NT2/D1 (cell line): Measurements from ENCODE around the gene NACC2.

Experiments used
- DNase-seq: peaks from one replicate; pipeline ENCODE4 v3.0.0-alpha.2; 2011; ENCODE audit warnings: low read depth, low spot score
- H3K27me3 ChIP-seq: 2 replicates; pipeline ENCODE4 v1.6.0; 2011; ENCODE audit warnings: mild to moderate bottlenecking; ENCODE audit not compliant: insufficient read length, insufficient read depth
- H3K36me3 ChIP-seq: 2 replicates; pipeline ENCODE4 v1.6.1; 2011; ENCODE audit warnings: mild to moderate bottlenecking, low read length, mixed read lengths; ENCODE audit not compliant: insufficient read depth, insufficient read length
- H3K4me1 ChIP-seq: 2 replicates; pipeline ENCODE4 v1.5.1; 2011; ENCODE audit not compliant: insufficient read depth, insufficient read length
- H3K4me3 ChIP-seq: 2 replicates; pipeline ENCODE4 v1.5.1; 2011; ENCODE audit warnings: low read depth; ENCODE audit not compliant: insufficient read length
- H3K9ac ChIP-seq: 2 replicates; pipeline ENCODE4 v1.6.0; 2011; ENCODE audit warnings: low read depth; ENCODE audit not compliant: insufficient read length
- H3K9me3 ChIP-seq: 2 replicates; pipeline ENCODE4 v1.5.1; 2011; ENCODE audit warnings: mild to moderate bottlenecking, low read length; ENCODE audit not compliant: insufficient read depth
- SUZ12 ChIP-seq: IDR thresholded peaks from 2 replicates; pipeline ENCODE4 v1.6.1; 2011; ENCODE audit not compliant: insufficient read length, insufficient read depth; ENCODE audit errors: extremely low read depth
- YY1 ChIP-seq: IDR thresholded peaks from 2 replicates; pipeline ENCODE4 v1.6.1; 2011; ENCODE audit not compliant: insufficient read length, insufficient read depth
- ZNF274 ChIP-seq: IDR thresholded peaks from 2 replicates; pipeline ENCODE4 v1.6.1; 2011; ENCODE audit warnings: mild to moderate bottlenecking, low read depth, low read length

NACC2 gene

DNA sequence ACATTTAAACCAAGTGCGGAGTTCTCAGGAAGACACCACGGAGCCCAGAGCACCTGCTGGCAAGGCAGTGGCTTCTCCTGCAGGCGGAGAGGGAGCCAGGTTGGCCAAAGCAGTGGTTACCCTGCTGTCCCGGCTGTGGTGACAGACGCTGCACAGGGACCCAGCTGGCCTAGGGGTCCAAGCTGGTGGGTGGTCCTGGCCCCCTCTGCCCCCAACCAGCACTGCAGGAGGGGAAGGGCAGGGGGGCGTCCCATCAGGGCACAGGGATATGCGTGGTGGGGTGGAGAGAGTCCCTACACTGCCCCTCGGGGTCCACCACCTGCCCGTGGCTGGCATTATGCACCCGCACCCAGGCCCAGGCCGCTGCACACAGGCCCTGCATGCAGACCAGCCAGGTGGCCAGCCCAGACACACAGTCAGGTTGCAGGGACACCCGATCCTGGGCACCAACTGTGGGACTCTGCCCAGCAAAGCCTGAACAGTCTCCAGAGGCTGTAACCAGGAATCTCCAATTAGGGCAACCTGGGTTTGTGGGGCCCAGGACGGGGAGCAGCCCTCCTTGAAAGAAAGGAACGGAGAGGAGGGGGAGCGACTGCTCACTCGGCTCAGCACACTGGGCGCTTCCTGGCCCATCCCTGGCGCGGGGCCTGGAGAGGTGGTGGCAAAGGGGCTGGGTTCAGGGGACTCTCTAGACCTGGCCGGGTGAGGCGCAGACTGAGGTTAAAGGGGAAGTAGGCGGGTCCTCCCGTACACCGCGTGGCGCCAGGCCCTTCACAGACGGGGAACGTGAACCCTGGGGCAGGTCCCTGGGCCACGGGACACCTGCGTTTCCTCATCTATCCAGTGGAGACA, 46.3 kb downstream of the NACC2 start:
- peaks cover 66% of the 10 kb centered on the region for H3K36me3 ChIP-seq
- H3K4me1 ChIP-seq: peaks cover 47% of the 10 kb centered on the region
- H3K27me3 ChIP-seq: no peaks in the 10 kb centered on the region
- no peak for DNase-seq
- peak overlapping the region; percentile 98 for H3K9ac ChIP-seq
- H3K4me3 ChIP-seq: peak overlapping the region; percentile 8
- H3K9me3 ChIP-seq: no peaks in the 10 kb centered on the region
- no peak for TF ChIP-seq ZNF274
- TF ChIP-seq SUZ12: no peak
- no peak for TF ChIP-seq YY1

DNA sequence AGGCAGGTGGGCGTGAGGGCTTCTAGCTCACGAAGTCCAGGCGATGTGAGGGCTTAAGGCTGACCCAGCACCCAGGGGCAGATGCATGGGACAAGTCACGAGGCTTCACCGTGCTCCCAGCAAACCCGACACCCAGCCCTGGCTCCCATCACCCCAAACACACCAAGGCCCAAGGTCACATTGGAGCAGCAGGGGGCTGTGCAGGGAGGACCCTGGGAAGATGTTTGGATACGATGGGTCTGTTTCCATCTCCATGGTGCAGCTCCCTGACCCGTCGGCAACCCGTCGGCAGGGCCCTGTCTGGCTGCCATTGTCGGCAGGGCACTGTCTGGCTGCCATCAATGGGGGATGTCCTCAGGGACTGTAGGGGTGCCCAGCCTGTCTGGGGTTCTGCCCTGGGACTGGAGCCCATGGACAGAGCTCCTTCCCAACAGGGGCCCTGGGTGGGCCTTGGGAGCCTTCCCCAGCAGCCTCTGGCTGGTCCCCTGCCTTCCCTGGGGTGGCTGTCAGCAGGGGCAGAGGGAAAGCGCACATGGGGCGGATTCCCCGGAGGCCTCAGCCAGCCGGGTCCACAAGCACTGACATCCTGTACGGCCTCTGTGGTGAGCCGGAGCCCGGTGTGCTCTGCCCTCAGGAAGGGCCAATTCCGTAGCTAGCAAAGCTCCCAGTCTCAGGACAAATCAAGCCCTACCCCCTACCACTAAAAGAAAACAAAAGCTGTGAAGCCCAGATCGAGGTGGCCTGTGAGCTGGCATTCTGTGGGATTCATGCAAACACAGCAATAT, 47.1 kb downstream of the NACC2 start:
- H3K4me1 ChIP-seq: peaks cover 40% of the 10 kb centered on the region
- no peaks in the 10 kb centered on the region for H3K9me3 ChIP-seq
- DNase-seq: no peak
- peak overlapping the region; percentile 57 for H3K9ac ChIP-seq
- H3K4me3 ChIP-seq: no peak overlapping the region
- peaks cover 74% of the 10 kb centered on the region for H3K36me3 ChIP-seq
- TF ChIP-seq ZNF274 (no peak), SUZ12 (no peak), YY1 (no peak)
- H3K27me3 ChIP-seq: no peaks in the 10 kb centered on the region

DNA sequence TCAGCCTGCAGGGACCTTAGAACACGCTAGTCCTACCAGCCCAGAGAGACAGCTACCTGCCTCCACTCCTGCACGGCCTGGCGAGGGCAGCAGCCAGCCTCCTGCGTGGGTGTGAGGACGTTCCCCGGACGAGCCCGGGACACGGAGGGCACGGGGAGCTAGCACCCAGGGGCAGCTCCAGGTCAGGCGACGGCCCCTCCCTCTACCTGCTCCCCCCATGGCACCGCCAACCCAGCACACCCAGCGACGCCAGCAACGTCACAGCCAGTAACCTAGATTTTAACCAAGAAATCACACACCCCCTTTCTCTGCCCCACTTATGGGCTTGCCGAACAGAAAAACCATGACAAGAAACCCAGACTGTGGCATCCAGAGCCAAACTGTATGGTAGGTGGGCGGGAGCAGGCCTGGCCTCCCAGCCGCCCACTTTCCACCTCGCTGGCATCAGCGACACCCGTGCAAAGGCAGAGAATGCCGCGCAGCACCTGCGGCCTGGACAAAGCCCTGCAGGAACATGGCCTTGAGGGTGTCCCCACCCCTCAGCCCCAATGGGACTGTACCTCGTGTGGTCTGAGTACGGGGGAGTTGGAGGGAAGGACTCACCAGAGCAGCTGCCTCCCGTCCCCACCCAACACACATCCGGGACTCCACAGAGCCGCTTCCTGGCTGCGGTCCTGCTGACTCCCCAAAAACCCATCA, 47.9 kb downstream of the NACC2 start:
- no peak for TF ChIP-seq ZNF274
- TF ChIP-seq YY1: no peak
- peak overlapping the region; percentile 1 for H3K9ac ChIP-seq
- no peak overlapping the region for H3K4me3 ChIP-seq
- no peak for DNase-seq
- H3K9me3 ChIP-seq: no peaks in the 10 kb centered on the region
- H3K36me3 ChIP-seq: peaks cover 80% of the 10 kb centered on the region
- no peaks in the 10 kb centered on the region for H3K27me3 ChIP-seq
- H3K4me1 ChIP-seq: peaks cover 33% of the 10 kb centered on the region

DNA sequence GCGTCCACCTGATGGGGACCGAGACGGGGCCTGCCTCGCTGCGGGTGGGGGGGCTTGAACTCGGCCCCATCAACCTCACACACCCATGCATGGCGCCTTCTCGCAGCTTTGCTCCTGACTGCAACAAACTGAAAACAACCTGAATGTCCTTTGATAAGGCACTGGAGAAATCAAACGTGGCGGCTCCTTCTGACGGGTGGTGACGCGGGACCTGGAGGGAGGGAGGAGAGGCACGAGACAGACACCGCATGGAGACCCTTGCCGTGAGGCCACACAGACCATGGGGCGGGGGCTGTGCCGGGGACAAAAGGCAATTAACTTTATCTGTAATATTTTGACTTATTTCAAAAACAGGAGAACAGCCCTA, 48.6 kb downstream of the NACC2 start:
- Histone ChIP-seq H3K27me3 (no peaks in the 10 kb centered on the region), H3K9ac (no peak overlapping the region)
- TF ChIP-seq SUZ12: no peak
- TF ChIP-seq ZNF274: no peak
- no peak for TF ChIP-seq YY1

DNA sequence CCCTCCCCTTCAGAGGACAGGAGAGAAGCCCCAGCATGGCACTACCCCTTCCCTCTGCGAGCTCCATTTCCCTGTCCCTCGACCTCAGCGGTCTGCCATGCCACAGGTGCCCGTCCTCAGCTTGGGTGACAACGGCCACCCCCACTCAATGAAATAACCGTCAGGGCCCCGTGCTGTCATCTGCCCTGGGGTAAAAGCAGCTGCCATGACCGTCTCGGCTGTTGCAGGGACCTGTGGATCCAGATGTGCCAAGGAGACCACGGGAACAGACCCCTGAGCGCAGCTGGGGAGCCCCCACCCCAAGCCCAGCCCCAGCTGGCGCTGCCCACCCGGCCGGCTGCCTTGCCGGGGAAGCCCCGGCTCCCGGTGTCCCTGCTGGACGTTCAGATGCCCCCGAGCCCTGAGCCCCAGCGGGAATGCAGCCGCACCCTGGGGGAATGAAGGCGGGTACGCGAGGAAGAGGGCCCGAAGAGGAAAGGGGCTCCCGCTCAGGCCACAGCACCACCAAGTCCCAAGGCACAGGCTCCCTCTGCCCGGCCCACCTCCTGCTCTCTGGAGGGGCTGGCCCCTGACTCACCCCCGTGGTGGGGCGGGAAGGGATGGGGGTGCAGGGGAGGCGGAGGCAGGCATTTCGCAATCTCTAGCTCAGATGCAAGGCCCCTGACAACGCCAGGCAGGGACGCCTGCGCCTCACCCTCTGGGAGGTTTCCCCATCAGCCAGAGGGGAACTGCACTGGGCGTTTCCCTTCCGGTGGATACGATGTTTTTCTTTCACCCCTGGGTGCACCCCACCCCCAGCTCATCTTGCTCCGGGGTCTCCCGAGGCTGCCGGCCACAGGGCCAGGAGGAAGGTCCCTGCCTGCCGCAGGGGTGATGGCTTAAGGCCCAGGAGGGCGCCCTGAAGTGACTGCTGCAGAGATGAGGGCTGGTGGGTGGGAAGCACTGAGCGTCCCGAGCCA, 49.2 kb downstream of the NACC2 start:
- no peak for TF ChIP-seq SUZ12
- no peak for TF ChIP-seq ZNF274
- H3K9me3 ChIP-seq: no peaks in the 10 kb centered on the region
- no peak overlapping the region for H3K4me3 ChIP-seq
- DNase-seq: no peak
- peaks cover 33% of the 10 kb centered on the region for H3K4me1 ChIP-seq
- no peaks in the 10 kb centered on the region for H3K27me3 ChIP-seq
- H3K36me3 ChIP-seq: peaks cover 84% of the 10 kb centered on the region
- no peak overlapping the region for H3K9ac ChIP-seq

More for the DNA sequence above, 48.6 kb downstream of the NACC2 start:
- H3K4me3 ChIP-seq: no peak overlapping the region
- H3K36me3 ChIP-seq: peaks cover 84% of the 10 kb centered on the region
- H3K4me1 ChIP-seq: peaks cover 33% of the 10 kb centered on the region
- H3K9me3 ChIP-seq: no peaks in the 10 kb centered on the region
- no peak for DNase-seq

DNA sequence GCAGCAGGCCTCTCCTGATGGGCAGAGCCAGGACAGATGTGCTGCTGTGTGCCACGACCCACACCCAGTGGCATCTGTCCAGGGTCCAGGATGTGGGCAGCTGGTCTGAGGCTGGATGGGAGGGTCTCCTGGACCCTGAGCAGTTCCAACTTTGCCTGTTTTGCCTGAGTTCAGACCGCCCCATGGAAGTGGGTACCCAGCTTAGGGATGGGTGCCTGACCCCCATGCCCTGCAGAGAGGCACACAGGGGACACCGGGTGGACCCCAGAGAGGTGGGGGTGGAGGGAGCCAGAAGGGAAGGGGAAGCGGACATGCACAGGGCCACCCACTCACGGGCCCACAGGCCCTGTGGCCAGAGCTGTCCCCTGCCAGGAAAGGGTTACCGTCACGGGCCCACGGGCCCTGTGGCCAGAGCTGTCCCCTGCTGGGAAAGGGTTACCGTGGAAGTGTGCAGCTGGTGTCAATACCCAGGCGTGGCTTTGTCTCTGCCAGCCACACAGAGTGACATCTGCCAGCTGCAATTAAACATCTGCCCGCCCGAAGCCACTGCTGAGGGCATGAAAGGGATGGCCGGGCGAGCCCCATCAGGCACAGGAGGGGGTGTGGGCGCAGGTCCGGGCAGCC, 50.0 kb downstream of the NACC2 start:
- Histone ChIP-seq H3K27me3 (no peaks in the 10 kb centered on the region), H3K4me1 (peaks cover 31% of the 10 kb centered on the region), H3K4me3 (no peak overlapping the region), H3K9ac (no peak overlapping the region), H3K9me3 (peaks cover 6% of the 10 kb centered on the region; the same call in 1 of the 2 replicates), H3K36me3 (peaks cover 85% of the 10 kb centered on the region)
- no peak for DNase-seq
- no peak for TF ChIP-seq YY1
- no peak for TF ChIP-seq ZNF274
- TF ChIP-seq SUZ12: no peak
